Activated effector memory CD4-positive, alpha-beta T cell treated with anti-CD3 and anti-CD28 coated beads, Interleukin-2, amount 50 U/mL, for 16 hours (primary cell): ENCODE measurements around the gene RNF19B.
"Not testable (repeated sequence)": the region's sequence is repeated elsewhere in the genome, so short reads cannot be mapped to it uniquely, and the experiment has no call there.

Experiments used
- DNase-seq: peaks from one replicate; pipeline ENCODE4 v3.0.0-alpha.2; 2020

Gene RNF19B, protein sequence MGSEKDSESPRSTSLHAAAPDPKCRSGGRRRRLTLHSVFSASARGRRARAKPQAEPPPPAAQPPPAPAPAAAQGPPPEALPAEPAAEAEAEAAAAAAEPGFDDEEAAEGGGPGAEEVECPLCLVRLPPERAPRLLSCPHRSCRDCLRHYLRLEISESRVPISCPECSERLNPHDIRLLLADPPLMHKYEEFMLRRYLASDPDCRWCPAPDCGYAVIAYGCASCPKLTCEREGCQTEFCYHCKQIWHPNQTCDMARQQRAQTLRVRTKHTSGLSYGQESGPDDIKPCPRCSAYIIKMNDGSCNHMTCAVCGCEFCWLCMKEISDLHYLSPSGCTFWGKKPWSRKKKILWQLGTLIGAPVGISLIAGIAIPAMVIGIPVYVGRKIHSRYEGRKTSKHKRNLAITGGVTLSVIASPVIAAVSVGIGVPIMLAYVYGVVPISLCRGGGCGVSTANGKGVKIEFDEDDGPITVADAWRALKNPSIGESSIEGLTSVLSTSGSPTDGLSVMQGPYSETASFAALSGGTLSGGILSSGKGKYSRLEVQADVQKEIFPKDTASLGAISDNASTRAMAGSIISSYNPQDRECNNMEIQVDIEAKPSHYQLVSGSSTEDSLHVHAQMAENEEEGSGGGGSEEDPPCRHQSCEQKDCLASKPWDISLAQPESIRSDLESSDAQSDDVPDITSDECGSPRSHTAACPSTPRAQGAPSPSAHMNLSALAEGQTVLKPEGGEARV

DNA sequence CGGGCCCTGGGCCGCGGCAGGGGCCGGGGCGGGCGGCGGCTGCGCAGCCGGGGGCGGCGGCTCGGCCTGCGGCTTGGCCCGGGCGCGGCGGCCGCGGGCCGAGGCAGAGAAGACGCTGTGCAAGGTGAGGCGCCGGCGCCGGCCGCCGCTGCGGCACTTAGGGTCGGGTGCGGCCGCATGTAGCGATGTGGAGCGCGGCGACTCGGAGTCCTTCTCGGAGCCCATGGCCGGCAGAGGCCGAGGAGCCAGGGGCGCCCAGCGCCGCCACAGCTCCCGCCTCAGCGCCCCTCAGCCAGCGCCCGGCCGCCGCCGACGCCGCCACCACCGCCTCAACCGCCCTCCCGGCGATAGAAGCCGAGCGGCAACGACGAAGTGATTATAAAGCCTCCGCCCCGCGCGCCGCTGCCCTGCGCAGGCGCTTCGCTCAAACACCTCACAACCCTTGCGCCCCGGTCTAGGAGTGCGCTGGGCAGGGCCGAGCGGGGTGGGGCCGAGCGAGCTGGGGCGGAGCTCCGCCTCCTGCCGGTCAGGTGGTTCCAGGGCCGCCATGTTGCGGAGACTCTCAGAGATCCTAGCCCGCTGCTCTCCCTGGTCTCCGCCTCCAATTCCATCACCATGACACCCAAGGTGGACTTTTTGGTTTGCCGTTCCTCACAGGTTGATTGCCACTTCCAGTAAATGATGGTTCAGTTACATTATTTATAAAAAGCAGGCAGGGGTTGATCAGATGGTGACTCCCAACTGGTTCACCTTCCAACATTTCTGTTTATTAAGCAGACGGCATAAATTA is at the start of gene RNF19B:
TSS of gene RNF19B (minus strand) at position 349 of the 790 bp plus-strand sequence. CDS start at position 225, 124 bp downstream.
- peak; percentile 98 for DNase-seq

DNA sequence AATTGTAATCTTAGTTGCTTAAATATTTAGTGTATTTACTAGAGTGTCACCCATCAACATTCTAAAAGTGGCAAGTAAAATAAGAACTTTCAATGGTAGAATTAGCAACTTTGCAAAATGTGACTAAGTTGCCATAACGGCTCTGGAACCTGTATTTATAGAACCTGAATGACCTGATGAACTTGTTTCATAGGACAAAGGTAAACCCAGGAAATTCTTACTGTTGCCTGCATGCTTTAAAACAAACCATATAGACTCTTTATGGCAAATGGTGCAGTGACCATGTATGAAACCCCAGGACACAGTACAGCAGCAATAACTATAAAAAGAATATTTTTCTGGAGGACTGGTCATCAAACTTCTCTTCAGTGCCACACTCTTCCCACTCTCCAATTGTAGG is 49.2 kb upstream of the RNF19B start:
- DNase-seq, result no peak

DNA sequence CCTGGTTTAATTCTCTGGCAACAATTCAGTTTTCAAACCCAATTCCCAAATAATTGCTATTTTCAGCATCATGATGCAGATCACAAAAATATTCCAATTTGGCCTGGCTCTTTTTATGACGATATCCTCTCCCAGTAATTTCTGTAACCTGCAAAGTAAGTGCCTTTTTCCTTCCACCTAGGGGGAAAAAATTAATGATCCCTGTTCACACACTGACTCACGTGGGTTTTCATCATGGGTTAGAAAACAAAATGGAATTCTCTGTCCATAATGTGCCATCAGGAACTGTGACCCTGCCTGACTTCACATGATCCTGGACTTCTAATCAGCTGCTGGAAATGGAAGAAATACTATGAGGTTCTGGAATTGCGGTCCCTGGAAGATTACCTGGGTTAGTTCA is 47.6 kb upstream of the RNF19B start:
- no peak for DNase-seq

- DNase-seq, result no peak
Observed at GRCh38 chr1:33010932-33011731, 46.5 kb upstream of the RNF19B start.

DNA sequence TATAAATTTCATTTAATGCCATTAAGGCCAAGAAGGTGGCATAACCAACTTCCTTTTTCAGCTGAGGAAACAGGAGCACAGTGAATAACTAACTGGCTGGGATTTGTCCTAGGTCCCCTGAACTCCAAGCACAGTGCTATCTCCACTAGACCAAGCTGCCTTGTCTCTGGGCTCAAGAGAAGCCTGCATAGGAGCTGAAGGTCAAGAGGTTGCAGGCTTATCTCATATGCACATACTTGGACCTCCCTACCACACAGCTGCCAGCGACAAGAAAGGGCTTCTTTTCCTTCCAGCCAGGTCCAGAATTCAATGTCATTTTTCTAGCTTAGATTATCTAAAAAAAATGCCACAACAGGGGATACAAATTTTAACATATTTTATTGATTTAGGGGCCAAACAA is 45.0 kb upstream of the RNF19B start:
- no peak for DNase-seq

DNA sequence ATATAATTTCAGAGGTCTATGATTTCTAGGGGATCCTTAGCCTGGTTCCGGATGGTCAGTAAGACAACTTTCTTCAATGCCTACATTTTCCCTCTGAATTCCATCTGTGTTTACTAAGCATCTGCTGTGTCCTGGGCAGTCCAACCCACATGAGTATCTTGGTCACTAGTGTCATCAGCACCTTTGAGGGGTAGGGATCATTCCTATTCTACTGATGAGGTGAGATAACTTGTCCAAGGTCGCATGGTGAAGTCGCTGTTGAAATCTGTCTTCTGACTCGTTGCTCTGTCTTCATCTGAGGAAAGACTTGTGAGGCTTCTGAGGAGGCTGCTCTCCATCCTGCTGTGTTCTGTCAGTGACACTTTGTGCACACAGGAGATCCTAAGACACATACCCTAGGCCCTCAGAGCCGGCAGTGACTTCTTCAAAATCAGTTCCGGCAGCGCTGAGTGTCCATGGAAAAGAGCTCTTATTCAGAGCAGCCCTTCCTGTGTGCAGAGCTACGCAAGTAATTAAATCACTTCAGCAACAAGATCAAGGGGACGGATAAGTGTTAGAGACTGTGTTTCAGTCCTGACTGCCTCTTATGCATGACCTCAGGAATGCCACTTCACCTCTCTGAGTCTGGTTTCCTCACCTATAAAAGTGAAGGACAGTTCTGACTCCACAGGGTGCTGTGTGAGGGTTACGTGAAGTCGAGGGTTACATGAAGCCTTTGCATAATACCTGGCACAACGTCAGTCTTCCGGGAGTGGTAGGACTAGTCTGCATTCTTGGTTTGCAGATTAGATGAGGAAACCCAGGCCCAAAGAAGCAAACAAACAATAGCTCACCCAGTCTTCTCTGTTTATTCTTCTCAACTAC is 43.7 kb upstream of the RNF19B start:
- DNase-seq, result no peak

DNA sequence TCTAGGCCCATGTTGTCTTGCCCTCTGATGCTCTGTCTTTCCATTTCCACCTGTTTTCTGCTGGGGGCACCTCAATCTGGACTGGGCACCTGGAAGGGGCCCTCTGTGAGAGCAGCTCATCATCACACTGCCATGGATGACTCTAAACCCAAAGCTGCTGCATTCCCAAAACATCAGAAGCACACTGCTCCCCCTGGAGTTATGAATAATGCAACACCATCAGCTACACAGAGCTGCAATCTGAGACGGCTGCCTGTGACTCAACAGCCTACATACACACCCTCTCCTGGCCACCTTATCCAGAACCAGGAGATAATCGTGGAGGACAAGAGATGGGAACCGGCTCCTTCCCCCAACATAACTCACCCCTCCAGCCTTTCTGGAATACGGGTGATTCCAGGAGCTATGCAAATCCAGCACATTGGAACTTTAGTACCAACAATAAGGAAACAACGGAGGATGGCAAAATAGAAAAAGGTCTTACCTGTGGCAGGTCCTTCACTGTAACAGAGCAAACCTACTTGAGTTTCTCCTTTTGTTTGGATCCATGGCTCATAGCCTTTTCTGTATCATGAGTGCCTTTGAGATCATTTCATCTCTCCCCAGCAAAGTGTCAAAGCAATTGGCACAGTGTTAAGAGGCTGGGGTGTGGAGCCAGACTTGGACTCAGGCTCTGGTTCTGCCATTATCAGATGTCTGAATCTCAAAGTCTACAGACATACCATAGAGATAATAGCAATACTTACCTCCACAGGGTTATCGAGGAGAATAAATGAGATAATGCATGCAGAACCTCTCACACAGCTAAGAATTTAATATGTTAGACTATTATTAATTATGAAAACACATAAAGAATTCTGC is 42.8 kb upstream of the RNF19B start:
- DNase-seq, result no peak

DNA sequence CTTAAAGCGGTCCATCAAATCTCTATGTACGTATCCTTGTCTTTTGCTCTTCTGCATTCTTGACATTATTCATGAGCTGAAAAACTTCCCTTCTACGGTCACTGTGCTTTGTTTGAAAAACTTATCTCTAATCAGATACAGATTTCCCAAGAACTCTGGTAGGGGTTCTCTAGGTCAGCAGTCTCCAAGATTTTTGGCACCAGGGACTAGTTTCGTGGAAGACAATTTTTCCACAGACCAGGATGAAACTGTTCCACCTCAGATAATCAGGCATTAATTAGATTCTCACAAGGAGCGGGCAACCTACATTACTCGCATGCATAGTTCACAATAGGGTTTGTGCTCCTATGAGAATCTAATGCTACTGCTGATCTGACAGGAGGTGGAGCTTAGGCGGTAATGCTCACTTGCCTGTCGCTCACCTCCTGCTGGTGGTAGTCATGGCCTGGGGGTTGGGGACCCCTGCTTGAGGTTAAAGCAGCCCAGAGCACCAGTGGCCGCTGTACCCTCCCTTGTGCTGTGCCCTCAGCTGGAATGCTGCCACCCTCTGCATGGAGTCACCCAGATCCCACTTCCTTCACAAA is 41.3 kb upstream of the RNF19B start:
- DNase-seq, result no peak

DNA sequence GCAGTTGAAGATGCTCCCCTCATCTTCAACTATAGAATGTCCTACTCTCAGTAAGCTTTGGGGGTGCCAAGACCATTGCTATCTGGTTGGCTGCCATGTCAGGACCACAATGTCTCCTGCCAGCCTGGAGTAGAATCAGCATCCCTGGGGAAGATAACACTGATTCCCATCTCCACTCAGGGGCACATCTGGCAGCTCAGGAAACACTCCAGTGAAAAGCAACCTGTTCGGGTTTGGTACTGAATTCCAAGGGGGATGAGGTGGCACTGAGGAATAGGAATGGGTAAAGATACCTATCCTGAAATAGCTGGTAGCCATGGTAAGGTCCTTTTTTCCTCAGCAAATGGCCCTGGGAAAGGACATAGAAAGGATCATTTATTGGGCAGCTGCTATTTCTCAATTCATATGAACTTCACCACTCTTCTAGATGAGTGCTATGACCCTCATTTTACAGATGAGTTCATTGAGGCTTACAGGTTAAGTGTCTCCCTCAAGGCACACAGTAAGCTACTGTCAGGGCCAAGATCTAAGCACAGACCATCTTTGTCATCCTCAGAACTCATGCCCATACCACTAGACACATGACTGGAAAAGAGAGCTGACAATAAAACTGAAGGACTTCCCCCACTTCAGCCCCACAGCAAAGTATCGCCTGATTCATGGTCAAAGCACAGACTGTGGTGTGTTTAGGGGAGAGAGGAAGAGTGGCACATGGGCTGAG is 40.7 kb upstream of the RNF19B start:
- DNase-seq, result no peak

GRCh38 chr1:33004613-33005012 is 40.0 kb upstream of the RNF19B start:
- DNase-seq, result no peak

DNA sequence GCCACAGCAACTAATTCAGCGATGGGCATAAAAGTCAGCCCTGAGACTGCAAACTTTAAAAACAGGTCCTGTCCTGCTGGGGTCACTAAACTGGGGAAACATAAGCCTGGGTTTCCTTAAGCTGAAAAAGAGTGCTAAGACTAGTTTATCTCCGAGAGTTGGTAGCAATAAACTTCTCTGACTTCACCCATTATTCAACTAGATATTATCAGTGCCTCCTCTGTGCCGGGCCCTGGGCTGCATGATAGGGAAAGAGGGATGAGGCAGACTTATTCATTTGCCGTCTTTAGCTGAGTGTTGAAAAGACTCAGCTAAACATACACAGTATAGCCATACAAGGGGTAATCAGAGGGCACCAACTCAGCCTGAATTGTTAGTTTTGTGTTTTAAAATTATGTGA is 39.0 kb upstream of the RNF19B start:
- DNase-seq, result no peak

- DNase-seq, result no peak
Observed at GRCh38 chr1:33002006-33002405, 37.4 kb upstream of the RNF19B start.

GRCh38 chr1:33001282-33001681 is 36.7 kb upstream of the RNF19B start:
- DNase-seq, result no peak

- DNase-seq, result no peak
Observed at GRCh38 chr1:33000427-33001026, 35.9 kb upstream of the RNF19B start.

DNA sequence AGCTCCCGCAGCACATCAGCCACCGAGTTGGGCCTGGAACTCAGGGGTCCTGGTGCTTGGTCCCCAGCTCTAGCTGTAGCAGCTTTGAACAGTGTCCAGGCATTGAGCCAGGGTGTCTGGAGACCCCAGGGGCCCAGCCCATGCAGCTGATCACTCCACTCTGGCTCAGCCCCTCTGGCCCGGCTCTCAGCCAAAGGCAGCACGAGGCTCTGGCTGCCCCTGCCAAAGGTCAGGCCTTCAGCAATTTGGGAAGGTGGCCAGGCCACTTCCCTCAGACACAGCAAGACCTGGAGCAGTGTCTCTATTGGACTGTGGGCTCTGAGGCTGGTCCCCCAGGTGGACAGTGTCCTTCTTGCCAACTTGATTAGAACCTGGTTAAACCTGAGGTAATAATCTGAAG is 34.4 kb upstream of the RNF19B start:
- DNase-seq, result no peak

DNA sequence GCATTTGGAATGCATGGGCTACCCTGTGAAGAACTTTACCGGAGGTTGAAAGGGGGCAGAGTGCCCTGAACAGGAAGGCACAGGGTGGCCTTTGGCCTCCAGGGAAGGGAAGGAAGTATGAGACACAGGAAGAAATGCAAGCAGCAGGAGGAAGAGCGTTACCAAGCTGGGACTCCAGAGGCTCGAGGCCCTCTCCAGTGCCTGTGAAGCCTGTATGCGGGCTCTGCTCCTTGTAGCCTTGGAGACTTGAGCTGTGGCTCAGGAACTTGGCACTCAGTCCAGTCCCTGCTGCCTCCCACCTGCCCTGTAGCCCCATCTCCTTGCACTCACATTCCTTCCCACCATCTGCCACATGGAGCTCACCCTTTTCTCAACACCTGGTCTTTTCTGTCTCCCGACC is 33.5 kb upstream of the RNF19B start:
- no peak for DNase-seq

DNA sequence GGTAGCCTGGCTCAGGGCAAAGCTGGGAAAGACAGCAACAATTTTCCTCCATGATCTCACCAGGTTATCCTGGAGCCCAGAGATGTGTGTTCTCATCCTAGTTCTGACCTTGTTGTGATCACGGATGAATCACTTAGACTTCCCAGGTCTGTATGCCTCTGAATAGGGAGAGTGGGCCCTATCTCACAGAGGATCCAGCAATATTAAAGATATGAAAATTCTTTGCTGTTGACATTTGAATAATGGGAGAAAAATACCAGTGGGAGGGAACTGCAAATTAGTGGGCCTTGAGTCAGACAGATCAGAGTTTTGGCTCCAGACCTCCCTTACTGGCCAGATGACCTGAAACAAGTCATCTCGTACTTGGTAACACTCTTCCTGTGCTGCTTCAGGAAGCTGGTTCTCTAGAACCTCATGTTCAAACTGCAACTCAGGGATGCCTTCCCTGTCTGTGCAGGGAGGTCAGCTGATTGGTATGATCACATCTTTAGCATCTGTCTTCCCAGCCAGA is 32.8 kb upstream of the RNF19B start:
- DNase-seq, result no peak

- DNase-seq, result not testable (repeated sequence)
Observed at GRCh38 chr1:32993324-32993636, 28.7 kb upstream of the RNF19B start.
